HG02798 (cell line): ENCODE measurements around the gene TIGIT.

Experiments
- ATAC-seq: cut with Tn5 transposase; IDR thresholded peaks from one replicate; pipeline ENCODE4 v1.9.1; 2021; ENCODE audit warnings: mild to moderate bottlenecking; ENCODE audit not compliant: unreplicated experiment, poor library complexity

The TIGIT gene

GRCh38 chr3:114350271-114350670, 56.4 kb downstream of the TIGIT start:
- ATAC-seq, result no peak

- no peak for ATAC-seq
These were observed 56.9 kb downstream of the TIGIT start for GRCh38 chr3:114350690-114351089.

DNA sequence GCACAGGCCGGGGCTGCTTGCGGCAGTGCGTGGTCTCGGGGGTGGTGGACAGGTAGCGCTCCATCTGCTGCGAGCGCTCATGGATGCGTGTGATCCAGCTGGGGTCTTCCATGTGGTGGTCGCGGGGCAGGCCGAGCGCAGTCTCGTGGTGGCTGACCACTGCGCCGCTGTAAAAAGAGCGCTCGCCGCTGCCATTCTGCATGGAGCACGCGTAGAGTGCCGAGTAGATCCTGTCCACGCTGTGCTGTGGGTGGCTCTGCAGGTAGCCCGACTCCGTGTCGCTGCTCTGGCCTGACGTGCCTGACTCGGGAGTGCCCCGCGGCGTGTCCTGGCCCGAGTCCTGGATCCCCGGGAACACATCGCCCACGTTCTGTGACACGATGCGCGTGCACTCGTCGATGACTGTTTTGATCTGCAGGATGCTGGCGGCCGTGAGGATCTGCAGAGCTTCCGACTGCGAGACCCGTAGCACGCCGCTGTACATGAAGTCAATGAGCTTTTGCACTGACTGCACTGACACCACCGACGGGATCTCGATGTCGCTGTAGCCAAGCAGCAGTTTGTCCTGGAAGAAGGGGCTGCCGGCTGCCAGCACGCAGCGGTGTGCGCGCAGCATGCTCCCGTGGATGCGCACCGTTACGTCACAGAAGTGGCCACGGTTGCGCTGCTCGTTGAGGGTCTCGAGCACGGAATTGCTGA, 57.4 kb downstream of the TIGIT start:
- ATAC-seq, result no peak

DNA sequence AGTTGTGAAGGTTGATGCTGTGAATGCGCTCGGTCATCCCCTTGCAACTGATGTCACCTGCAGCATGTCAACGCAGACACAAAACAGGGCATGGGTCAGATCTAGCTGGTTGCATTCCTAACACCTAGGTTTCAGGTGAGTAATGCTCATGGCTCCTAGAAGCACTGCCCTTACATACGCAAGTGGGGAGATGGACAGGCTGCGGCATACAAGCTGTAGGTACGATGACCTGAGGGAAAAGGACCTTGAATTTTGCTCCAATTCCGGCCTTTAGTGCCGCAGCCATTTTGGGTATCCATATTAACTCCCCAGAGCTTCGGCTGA, 58.0 kb downstream of the TIGIT start:
- no peak for ATAC-seq

- no peak for ATAC-seq
These were observed 61.8 kb downstream of the TIGIT start for GRCh38 chr3:114355653-114356052.

DNA sequence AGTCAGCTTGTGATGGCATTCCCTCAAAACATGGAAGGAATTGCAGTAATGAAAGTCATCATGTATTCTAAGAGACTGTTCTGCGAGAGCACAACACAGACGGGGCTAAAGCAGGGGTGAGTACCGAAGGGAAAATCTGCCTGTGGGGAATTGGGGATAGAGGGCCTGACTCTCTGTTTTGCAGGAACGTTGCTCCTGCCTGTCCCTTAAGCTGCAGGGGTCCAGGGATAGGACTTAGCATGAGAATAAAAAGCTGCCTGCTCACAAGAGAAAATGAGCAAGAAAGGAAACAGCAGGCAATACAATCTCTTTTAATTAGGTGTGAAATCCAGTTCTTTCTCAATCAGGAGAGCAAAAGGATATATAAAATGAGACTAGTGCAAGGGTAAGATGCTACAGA, 62.2 kb downstream of the TIGIT start:
- no peak for ATAC-seq

GRCh38 chr3:114356525-114356924, 62.7 kb downstream of the TIGIT start:
- ATAC-seq, result no peak
